HepG2 (cell line): ENCODE data around the gene PITHD1. TPM values are rescaled to one million over a fixed set of nuclear protein-coding genes. Genes with fewer than 3 reads are reported as not detected.

ENCODE experiments used
- IRF2 ChIP-seq: IDR thresholded peaks from 2 replicates; pipeline ENCODE4 v1.6.1; 2018; ENCODE audit warnings: missing genetic modification reagents, missing compliant biosample characterization
- NR0B2 ChIP-seq: sonication (generic); formaldehyde crosslinking; IDR thresholded peaks from 2 replicates; pipeline ENCODE4 v1.4.0; 2020; ENCODE audit warnings: mild to moderate bottlenecking, missing genetic modification reagents
- PHF20 ChIP-seq: sonication (generic); formaldehyde crosslinking; IDR thresholded peaks from 2 replicates; pipeline ENCODE4 v1.5.0; 2020; ENCODE audit warnings: mild to moderate bottlenecking, missing genetic modification reagents
- POLR2A ChIP-seq, 2 experiments: IDR thresholded peaks; 2 replicates each; pipeline ENCODE4 v1.6.1; 2011; ENCODE audit warnings: low read depth in 2 of 2, low read length in 2 of 2, mild to moderate bottlenecking in 1 of 2, moderate library complexity in 1 of 2; ENCODE audit not compliant: insufficient read depth in 1 of 2
- RERE ChIP-seq: IDR thresholded peaks from 2 replicates; pipeline ENCODE4 v1.6.1; 2016; ENCODE audit warnings: low read depth, missing genetic modification reagents, missing compliant biosample characterization
- SPEN ChIP-seq: sonication (generic); formaldehyde crosslinking; IDR thresholded peaks from 2 replicates; pipeline ENCODE4 v1.5.1; 2020; ENCODE audit warnings: low read depth, mild to moderate bottlenecking, missing genetic modification reagents
- THRA ChIP-seq: sonication (generic); formaldehyde crosslinking; IDR thresholded peaks from 2 replicates; pipeline ENCODE4 v1.4.0; 2020; ENCODE audit warnings: missing genetic modification reagents, borderline replicate concordance
- YEATS2 ChIP-seq: sonication (generic); formaldehyde crosslinking; IDR thresholded peaks from 2 replicates; pipeline ENCODE4 v1.4.0; 2020; ENCODE audit warnings: missing genetic modification reagents, borderline replicate concordance
- ZBTB26 ChIP-seq: IDR thresholded peaks from 2 replicates; pipeline ENCODE4 v1.6.1; 2016; ENCODE audit warnings: missing compliant biosample characterization, missing genetic modification reagents, borderline replicate concordance
- ZNF407 ChIP-seq: sonication (generic); formaldehyde crosslinking; IDR thresholded peaks from one replicate; pipeline ENCODE4 v1.5.1; 2020; ENCODE audit warnings: mild to moderate bottlenecking, missing genetic modification reagents; ENCODE audit errors: not compliant biosample characterization
- polyA plus RNA-seq, 8 experiments: library from polyadenylated mRNA; depleted of rRNA in 3 of 8; stranded (reverse) in 7 of 8; unstranded in 1 of 8; fragments of >200 nt; fragmentation: Illumina TruSeq in 4 of 8; extraction: Trizol in 4 of 8; gene quantifications; 2 replicates each; pipeline versions ENCODE4 v1.2.1 to v1.2.3, GENCODE V29; 2011 to 2016; ENCODE audit warnings: low read depth in 4 of 8, missing spikeins in 1 of 8, mixed read lengths in 1 of 8; ENCODE audit not compliant: insufficient read depth in 1 of 8
- total RNA-seq, 5 experiments: library from RNA; depleted of rRNA; stranded (reverse); fragments of >200 nt; fragmentation: Illumina TruSeq; extraction: Trizol; gene quantifications; 2 replicates each; pipeline ENCODE4 v1.2.3, GENCODE V29; 2016; ENCODE audit warnings: low read depth in 1 of 5

Gene PITHD1
- total and polyA plus RNA-seq, 2 of the 13 experiments (the other 11 are each of a cell fraction or from before 2014, with no cell fraction given), result 28.0 to 37.3 TPM

- TF ChIP-seq YEATS2 (peak; percentile 80; the same call in 1 of the 2 replicates), NR0B2 (CRISPR knock-in tag) (peak; percentile 44), ZBTB26 (CRISPR knock-in tag) (peak; percentile 41; the same call in 1 of the 2 replicates), RERE (CRISPR knock-in tag) (0 out of 2 replicates have a peak, but pooled peaks have one; percentile 33), PHF20 (CRISPR knock-in tag) (peak; percentile 73; the same call in 1 of the 2 replicates), ZNF407 (CRISPR knock-in tag) (peak; percentile 90), POLR2A (IDR thresholded peaks at IDR 0.05; ENCODE audit: insufficient read depth in 1 of 2, low read depth in 2 of 2, low read length in 2 of 2) (peak; percentile 77 to 95), THRA (CRISPR knock-in tag) (peak; percentile 36; the same call in 1 of the 2 replicates), IRF2 (CRISPR knock-in tag) (no peak), SPEN (CRISPR knock-in tag) (peak; percentile 84)
Measured at GRCh38 chr1:23743287-23744152, 34.7 kb upstream of the PITHD1 start, which contains the start of gene ELOA (continued).
